Mesendoderm (in vitro differentiated cells): ENCODE measurements around the gene RAMACL.

ENCODE experiments used
- DNase-seq: peaks from one replicate; pipeline ENCODE4 v3.0.0; 2013
- H2AK5ac ChIP-seq: 2 replicates; pipeline ENCODE4 v1.6.1; 2013; ENCODE audit warnings: low read length, inconsistent platforms
- H2BK120ac ChIP-seq: 2 replicates; pipeline ENCODE4 v1.6.1; 2013; ENCODE audit warnings: low read depth, mild to moderate bottlenecking, low read length, moderate library complexity, mixed read lengths
- H2BK15ac ChIP-seq: replicated peaks from 2 replicates; pipeline ENCODE4 v1.6.1; 2013; ENCODE audit warnings: low read depth, mild to moderate bottlenecking, moderate library complexity
- H2BK5ac ChIP-seq: 2 replicates; pipeline ENCODE4 v1.6.1; 2013; ENCODE audit warnings: low read length, inconsistent platforms
- H3K18ac ChIP-seq: 2 replicates; pipeline ENCODE4 v1.6.1; 2013; ENCODE audit warnings: mild to moderate bottlenecking, low read length, mixed read lengths
- H3K23ac ChIP-seq: one replicate; pipeline ENCODE4 v1.6.1; 2013; ENCODE audit warnings: low read length
- H3K27ac ChIP-seq: 2 replicates; pipeline ENCODE4 v1.5.1; 2013; ENCODE audit warnings: low read depth, mild to moderate bottlenecking, inconsistent platforms, low read length, moderate library complexity
- H3K27me3 ChIP-seq: 2 replicates; pipeline ENCODE4 v1.6.1; 2013; ENCODE audit warnings: low read length, control low read depth, mild to moderate bottlenecking, inconsistent platforms; ENCODE audit not compliant: insufficient read depth, poor library complexity
- H3K36me3 ChIP-seq: 2 replicates; pipeline ENCODE4 v1.6.1; 2013; ENCODE audit warnings: low read length, inconsistent platforms; ENCODE audit not compliant: control insufficient read depth, insufficient read depth
- H3K4ac ChIP-seq: one replicate; pipeline ENCODE4 v1.6.1; 2013; ENCODE audit warnings: low read depth, mild to moderate bottlenecking, low read length, moderate library complexity
- H3K4me1 ChIP-seq: 2 replicates; pipeline ENCODE4 v1.6.1; 2013; ENCODE audit warnings: low read depth, low read length, inconsistent platforms; ENCODE audit not compliant: control insufficient read depth
- H3K4me2 ChIP-seq: 2 replicates; pipeline ENCODE4 v1.6.1; 2013; ENCODE audit warnings: low read length
- H3K4me3 ChIP-seq: 2 replicates; pipeline ENCODE4 v1.5.1; 2013; ENCODE audit warnings: mild to moderate bottlenecking, low read length
- H3K56ac ChIP-seq: one replicate; pipeline ENCODE4 v1.6.1; 2013; ENCODE audit warnings: low read length
- H3K79me1 ChIP-seq: 2 replicates; pipeline ENCODE4 v1.6.1; 2013; ENCODE audit warnings: low read length, inconsistent platforms
- H3K79me2 ChIP-seq: 2 replicates; pipeline ENCODE4 v1.6.1; 2013; ENCODE audit warnings: mild to moderate bottlenecking, low read length; ENCODE audit not compliant: control insufficient read depth, insufficient read depth
- H3K9ac ChIP-seq: 2 replicates; pipeline ENCODE4 v1.6.1; 2013; ENCODE audit warnings: low read length, inconsistent platforms
- H4K5ac ChIP-seq: one replicate; pipeline ENCODE4 v1.6.1; 2013; ENCODE audit warnings: low read length
- H4K8ac ChIP-seq: one replicate; pipeline ENCODE4 v1.6.1; 2013; ENCODE audit warnings: low read depth, mild to moderate bottlenecking, control low read depth, low read length, moderate library complexity
- WGBS: extraction: QIAGEN DNeasy Blood & Tissue Kit; methylation state at CpG from one replicate; pipeline ENCODE4 v1.1.7; 2013; ENCODE audit warnings: low lambda C conversion rate, missing lambda C conversion rate; ENCODE audit not compliant: insufficient coverage; ENCODE audit errors: extremely low coverage; 5-methylcytosine and 5-hydroxymethylcytosine counted together

Gene RAMACL

DNA sequence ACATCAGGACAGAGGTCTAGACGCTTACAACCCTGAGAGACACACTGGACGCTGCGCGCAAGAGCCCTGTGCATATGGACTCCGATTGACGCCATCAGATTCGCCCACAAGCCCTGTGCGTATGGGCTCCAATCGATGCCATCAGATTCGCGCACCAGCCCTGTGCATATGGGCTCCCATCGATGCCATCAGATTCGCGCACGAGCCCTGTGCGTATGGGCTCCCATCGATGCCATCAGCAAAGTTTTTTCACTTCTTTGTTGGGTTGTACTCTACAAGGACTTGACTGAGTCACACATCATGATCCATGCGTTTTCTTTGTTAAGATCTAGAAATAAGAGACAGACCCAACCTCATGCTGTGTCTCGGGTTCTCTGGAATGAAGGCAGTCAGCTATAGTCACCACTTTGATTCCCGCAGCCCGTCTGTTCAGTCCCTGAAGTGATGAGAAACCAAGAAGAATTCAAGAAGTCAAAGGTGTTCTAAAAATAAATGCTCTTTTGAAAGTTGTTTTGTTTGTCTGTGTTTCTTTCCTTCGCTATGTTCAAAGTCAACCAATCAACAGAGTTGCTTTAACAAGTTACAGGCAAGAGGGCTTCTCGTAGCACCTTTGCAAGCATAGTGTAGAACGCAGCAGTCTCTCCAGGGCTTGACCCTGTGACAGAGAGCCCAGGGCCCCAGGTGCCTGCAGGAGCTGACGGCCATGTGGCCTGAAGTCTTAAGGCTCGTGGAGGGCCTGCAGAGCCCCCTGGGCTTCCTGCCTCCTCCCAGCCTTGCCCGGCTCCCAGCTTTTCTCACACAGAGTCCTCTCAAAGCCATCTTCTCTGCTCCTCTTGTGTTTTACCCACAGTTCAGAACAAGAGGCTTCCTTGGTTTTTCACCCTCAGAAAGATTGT is 32.6 kb upstream of the RAMACL start:
- Histone ChIP-seq H3K23ac (no peak overlapping the region), H2BK5ac (no peak overlapping the region), H3K9ac (no peak overlapping the region), H4K8ac (no peak overlapping the region), H3K4me1 (peaks cover 10% of the 10 kb centered on the region), H2AK5ac (no peak overlapping the region), H3K27ac (no peak overlapping the region), H2BK120ac (no peak overlapping the region), H2BK15ac (no peak overlapping the region), H3K4ac (no peak overlapping the region), H3K4me2 (no peak overlapping the region), H3K18ac (no peak overlapping the region), H3K4me3 (no peak overlapping the region), H3K79me1 (peaks cover 10% of the 10 kb centered on the region), H3K79me2 (peaks cover 12% of the 10 kb centered on the region), H4K5ac (no peak overlapping the region), H3K36me3 (no peaks in the 10 kb centered on the region), H3K27me3 (no peaks in the 10 kb centered on the region), H3K56ac (no peak overlapping the region)
- WGBS = no CpG with 5 or more reads among the region's 27 CpGs
- no peak for DNase-seq

DNA sequence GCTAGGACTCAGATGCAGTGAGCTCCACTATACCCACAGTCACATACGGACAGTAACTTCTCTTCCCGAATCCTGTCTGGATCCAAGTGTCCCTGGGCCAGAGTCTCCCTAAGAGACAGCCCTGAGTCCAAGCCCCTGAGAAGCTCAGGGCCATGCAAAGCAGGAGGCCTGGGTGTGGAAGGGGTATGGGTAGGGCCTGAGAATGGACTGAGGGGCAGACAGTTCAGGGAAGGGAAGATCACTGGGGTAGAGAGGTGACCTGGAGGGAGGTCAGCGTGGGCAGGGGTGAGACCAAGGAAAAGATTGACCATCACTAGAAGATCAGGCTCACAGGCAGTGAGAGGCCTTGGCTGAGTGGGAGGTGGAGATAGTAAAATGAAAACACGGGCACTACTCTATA is 31.8 kb upstream of the RAMACL start:
- H2BK5ac ChIP-seq = no peak overlapping the region
- H3K23ac ChIP-seq = no peak overlapping the region
- peaks cover 10% of the 10 kb centered on the region for H3K4me1 ChIP-seq
- H3K9ac ChIP-seq = no peak overlapping the region
- H3K56ac ChIP-seq = no peak overlapping the region
- no peak for DNase-seq
- H3K79me2 ChIP-seq = peaks cover 12% of the 10 kb centered on the region
- H3K27ac ChIP-seq = no peak overlapping the region
- no peak overlapping the region for H3K4ac ChIP-seq
- no peak overlapping the region for H2BK120ac ChIP-seq
- H3K18ac ChIP-seq = no peak overlapping the region
- no peak overlapping the region for H2AK5ac ChIP-seq
- no peaks in the 10 kb centered on the region for H3K27me3 ChIP-seq
- peaks cover 10% of the 10 kb centered on the region for H3K79me1 ChIP-seq
- no peak overlapping the region for H4K8ac ChIP-seq
- H2BK15ac ChIP-seq = no peak overlapping the region
- H3K4me3 ChIP-seq = no peak overlapping the region
- H4K5ac ChIP-seq = no peak overlapping the region
- no peak overlapping the region for H3K4me2 ChIP-seq
- H3K36me3 ChIP-seq = no peaks in the 10 kb centered on the region
- no CpG with 5 or more reads among the region's 4 CpGs for WGBS

GRCh38 chr6:166617359-166617758 is 30.9 kb upstream of the RAMACL start:
- no peak overlapping the region for H3K27ac ChIP-seq
- WGBS = no CpG with 5 or more reads among the region's 7 CpGs

GRCh38 chr6:166616261-166617238 is 30.1 kb upstream of the RAMACL start:
- Histone ChIP-seq H4K5ac (no peak overlapping the region), H3K23ac (no peak overlapping the region), H3K36me3 (no peaks in the 10 kb centered on the region), H3K79me1 (peaks cover 10% of the 10 kb centered on the region), H3K4ac (no peak overlapping the region), H2BK15ac (no peak overlapping the region), H3K79me2 (peaks cover 12% of the 10 kb centered on the region), H3K4me2 (no peak overlapping the region), H2BK5ac (no peak overlapping the region), H3K4me3 (no peak overlapping the region), H3K27me3 (no peaks in the 10 kb centered on the region), H2AK5ac (no peak overlapping the region), H3K56ac (no peak overlapping the region), H2BK120ac (no peak overlapping the region), H3K18ac (no peak overlapping the region), H3K27ac (no peak overlapping the region), H3K4me1 (peaks cover 10% of the 10 kb centered on the region), H4K8ac (no peak overlapping the region), H3K9ac (no peak overlapping the region)
- DNase-seq = no peak
- WGBS = no CpG with 5 or more reads among the region's 22 CpGs

More at GRCh38 chr6:166617359-166617758, 30.9 kb upstream of the RAMACL start:
- Histone ChIP-seq H4K8ac (no peak overlapping the region), H3K56ac (no peak overlapping the region), H3K27me3 (no peaks in the 10 kb centered on the region), H3K4me2 (no peak overlapping the region), H2BK15ac (no peak overlapping the region), H3K23ac (no peak overlapping the region), H3K4me1 (peaks cover 10% of the 10 kb centered on the region), H3K36me3 (no peaks in the 10 kb centered on the region), H3K18ac (no peak overlapping the region), H3K4ac (no peak overlapping the region), H2AK5ac (no peak overlapping the region), H2BK120ac (no peak overlapping the region), H3K79me1 (peaks cover 10% of the 10 kb centered on the region), H3K4me3 (no peak overlapping the region), H3K9ac (no peak overlapping the region), H2BK5ac (no peak overlapping the region), H3K79me2 (peaks cover 12% of the 10 kb centered on the region), H4K5ac (no peak overlapping the region)
- no peak for DNase-seq

DNA sequence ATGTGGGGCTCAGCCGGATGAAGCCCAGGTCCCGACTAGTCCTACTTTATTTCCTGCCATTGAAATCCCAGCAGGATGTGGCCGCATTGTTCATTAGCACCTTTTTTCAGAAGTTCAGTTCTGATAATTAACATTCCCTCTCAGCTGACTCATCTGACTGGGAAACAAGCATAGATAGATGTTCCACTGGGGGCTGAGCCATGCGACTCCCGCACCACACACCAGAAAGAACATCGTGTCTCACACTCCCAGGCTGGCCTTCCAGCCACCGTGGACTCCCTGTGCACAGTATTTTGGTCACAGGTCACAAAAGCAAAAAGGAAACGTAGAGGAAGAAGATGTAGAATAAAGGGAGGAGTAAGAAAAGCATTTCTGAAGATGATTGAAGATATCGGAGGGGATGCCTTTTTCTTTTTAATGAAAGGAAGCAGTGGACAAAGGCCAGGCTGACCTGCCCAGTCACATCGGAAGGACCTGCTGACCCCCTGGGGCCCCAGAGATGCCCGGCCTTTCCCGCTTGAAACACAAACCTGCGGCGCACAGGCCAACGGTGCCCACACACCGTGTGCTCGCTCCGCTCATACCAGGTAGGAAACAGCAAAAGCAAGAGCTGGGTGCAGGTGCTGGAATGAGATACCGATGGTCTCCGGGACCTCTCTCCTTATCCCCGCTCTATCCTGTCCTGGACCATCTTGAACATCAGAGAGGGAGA is 28.7 kb upstream of the RAMACL start:
- Histone ChIP-seq H4K5ac (no peak overlapping the region), H3K27ac (peak overlapping the region; percentile 1)

More for the DNA sequence above, 28.7 kb upstream of the RAMACL start:
- peak overlapping the region; percentile 36 for H3K56ac ChIP-seq
- H2AK5ac ChIP-seq = no peak overlapping the region
- H3K23ac ChIP-seq = no peak overlapping the region
- H3K79me2 ChIP-seq = peaks cover 9% of the 10 kb centered on the region
- no CpG with 5 or more reads among the region's 21 CpGs for WGBS
- no peaks in the 10 kb centered on the region for H3K36me3 ChIP-seq
- H2BK5ac ChIP-seq = no peak overlapping the region
- H3K4me2 ChIP-seq = no peak overlapping the region
- no peak overlapping the region for H2BK15ac ChIP-seq
- H3K4me3 ChIP-seq = no peak overlapping the region
- peak overlapping the region; percentile 76 for H2BK120ac ChIP-seq
- H3K4me1 ChIP-seq = peaks cover 7% of the 10 kb centered on the region
- peak; percentile 81 for DNase-seq
- peaks cover 7% of the 10 kb centered on the region for H3K79me1 ChIP-seq
- H3K9ac ChIP-seq = no peak overlapping the region
- no peak overlapping the region for H3K18ac ChIP-seq
- H4K8ac ChIP-seq = no peak overlapping the region
- no peaks in the 10 kb centered on the region for H3K27me3 ChIP-seq
- H3K4ac ChIP-seq = no peak overlapping the region
